B cell (primary cell): ENCODE measurements around the gene LAIR1. TPM values are rescaled to one million over a fixed set of nuclear protein-coding genes. Genes with fewer than 3 reads are reported as not detected.
A peak's percentile ranks its signal among the peaks of the same experiment; 100 is the strongest.
"Not testable (repeated sequence)": the region's sequence is repeated elsewhere in the genome, so short reads cannot be mapped to it uniquely, and the experiment has no call there.

Source experiments
- ATAC-seq: fragments of 200-7000 bp; cut with Tn5 transposase; one replicate; pipeline ENCODE4 v1.10.0; 2021; ENCODE audit warnings: low read depth, mild to moderate bottlenecking, moderate number of reproducible peaks, moderate library complexity
- CTCF ChIA-PET: fragments of 350-600 bp; sonication (Branson Sonifier 250); formaldehyde crosslinking; loops from one replicate; lab custom pipeline; 2021; ENCODE audit warnings: antibody characterized with exemption, inconsistent platforms; lab: Charles Lee
- POLR2A ChIA-PET: fragments of 350-600 bp; sonication (Branson Sonifier 250); formaldehyde crosslinking; loops from one replicate; lab custom pipeline; 2021; ENCODE audit warnings: antibody characterized with exemption; lab: Charles Lee
- DNase-seq: peaks from one replicate; pipeline ENCODE4 v3.0.0; 2013
- H2AFZ ChIP-seq: 2 replicates; pipeline ENCODE4 v1.6.1; 2012; ENCODE audit warnings: mild to moderate bottlenecking, low read depth, low read length; ENCODE audit not compliant: insufficient read depth, poor library complexity, severe bottlenecking
- H3K27ac ChIP-seq, 2 donors: 1 replicate in 1 of 2; 2 replicates in 1 of 2; pipeline ENCODE4 v1.5.1; 2012 to 2013; ENCODE audit warnings: low read length in 2 of 2, mild to moderate bottlenecking in 2 of 2, moderate library complexity in 1 of 2
- H3K27me3 ChIP-seq, 4 experiments: fragments of 200-600 bp in 1 of 4; sonication (generic) in 1 of 4; replicated peaks in 1 of 4; 1 replicate in 2 of 4; 2 replicates in 2 of 4; pipeline versions ENCODE4 v1.6.1 to v1.7.0; 2013 to 2016; ENCODE audit warnings: low read length in 3 of 4, mild to moderate bottlenecking in 2 of 4, mixed read lengths in 1 of 4, moderate library complexity in 1 of 4; ENCODE audit not compliant: insufficient read depth in 4 of 4, control insufficient read depth in 3 of 4; ENCODE audit errors: control extremely low read depth in 1 of 4
- H3K36me3 ChIP-seq, 2 experiments: replicated peaks in 1 of 2; 1 replicate in 1 of 2; 2 replicates in 1 of 2; pipeline versions ENCODE4 v1.6.1 to v1.7.1; 2013; ENCODE audit warnings: low read length in 1 of 2; ENCODE audit not compliant: insufficient read depth in 2 of 2, control insufficient read depth in 1 of 2; ENCODE audit errors: control extremely low read depth in 1 of 2, extremely low read depth in 1 of 2
- H3K4me1 ChIP-seq, 2 donors: fragments of 200-600 bp in 1 of 2; sonication (generic) in 1 of 2; 1 replicate in 1 of 2; 2 replicates in 1 of 2; pipeline versions ENCODE4 v1.5.1 to v1.6.1; 2013 to 2017; ENCODE audit warnings: low read length in 2 of 2; ENCODE audit not compliant: control insufficient read depth in 2 of 2, insufficient read depth in 2 of 2
- H3K4me2 ChIP-seq: replicated peaks from 2 replicates; pipeline ENCODE3; 2012; ENCODE audit warnings: mild to moderate bottlenecking, low read depth, low read length; ENCODE audit not compliant: poor library complexity, severe bottlenecking
- H3K4me3 ChIP-seq, 5 experiments: fragments of 200-600 bp in 1 of 5; sonication (generic) in 1 of 5; 1 replicate in 3 of 5; 2 replicates in 2 of 5; pipeline versions ENCODE4 v1.5.1 to v1.7.0; 2011 to 2016; ENCODE audit warnings: low read length in 4 of 5, mild to moderate bottlenecking in 4 of 5, low read depth in 2 of 5, control low read depth in 1 of 5, moderate library complexity in 1 of 5; ENCODE audit not compliant: insufficient read depth in 1 of 5; ENCODE audit errors: control extremely low read depth in 1 of 5, extremely low read depth in 1 of 5
- H3K79me2 ChIP-seq: fragments of 200-600 bp; sonication (generic); one replicate; pipeline ENCODE4 v1.6.0; 2016; ENCODE audit warnings: low read length; ENCODE audit not compliant: control insufficient read depth, insufficient read depth
- H3K9ac ChIP-seq: fragments of 200-600 bp; sonication (generic); 2 replicates; pipeline ENCODE4 v1.6.1; 2017; ENCODE audit warnings: mild to moderate bottlenecking, low read length, moderate library complexity
- H3K9me3 ChIP-seq, 3 donors: one replicate each; pipeline versions ENCODE4 v1.6.1 to v1.7.1; 2013; ENCODE audit warnings: low read length in 2 of 3; ENCODE audit not compliant: control insufficient read depth in 2 of 3, insufficient read depth in 1 of 3; ENCODE audit errors: control extremely low read depth in 1 of 3
- H4K20me1 ChIP-seq: 2 replicates; pipeline ENCODE4 v1.6.0; 2012; ENCODE audit warnings: mild to moderate bottlenecking, low read length; ENCODE audit not compliant: insufficient read depth, control insufficient read depth, poor library complexity, severe bottlenecking
- H3K27ac Mint-ChIP-seq: one replicate; pipeline ENCODE4 v1.8.0; 2021; ENCODE audit warnings: mixed read lengths
- H3K27me3 Mint-ChIP-seq: one replicate; pipeline ENCODE4 v1.8.0; 2021; ENCODE audit warnings: mixed read lengths
- H3K4me1 Mint-ChIP-seq: one replicate; pipeline ENCODE4 v1.8.0; 2021; ENCODE audit warnings: mixed read lengths
- H3K4me3 Mint-ChIP-seq: one replicate; pipeline ENCODE4 v1.8.0; 2021; ENCODE audit warnings: mixed read lengths
- H3K9me3 Mint-ChIP-seq: one replicate; pipeline ENCODE4 v1.8.0; 2022; ENCODE audit warnings: mixed read lengths; ENCODE audit not compliant: insufficient read depth
- WGBS: methylation state at CpG from one replicate; pipeline ENCODE4 v1.1.5; 2013; ENCODE audit warnings: missing lambda C conversion rate; ENCODE audit not compliant: insufficient coverage; 5-methylcytosine and 5-hydroxymethylcytosine counted together
- intact Hi-C: fragments of 100-400 bp; cut with micrococcal nuclease; formaldehyde crosslinking; loops from one replicate; pipeline ENCODE4 v1.10.0; 2022
- polyA plus RNA-seq: library from polyadenylated mRNA; depleted of rRNA; stranded (reverse); fragments of >200 nt; gene quantifications from 2 replicates; pipeline ENCODE4 v1.2.3, GENCODE V29; 2012
- total RNA-seq, 2 donors: library from RNA; stranded (reverse); fragments of 120-200 nt in 1 of 2; gene quantifications; 1 replicate in 1 of 2; 2 replicates in 1 of 2; pipeline versions ENCODE4 v1.2.3 to v1.2.4, GENCODE V29; 2013 to 2022

LAIR1 gene
- total and polyA plus RNA-seq, 2 donors (not counting 1 experiment from before 2014, with no cell fraction given), result 41.5 to 173 TPM

GRCh38 chr19:54365798-54366197 is 1.1 kb upstream of the LAIR1 start:
- Histone ChIP-seq H3K4me2 (peak overlapping the region; percentile 78), H3K79me2 (peaks cover 71% of the 10 kb centered on the region), H3K4me1 (peaks cover 55 to 74% of the 10 kb centered on the region in 2 donors), H3K27ac (peak overlapping the region in 1 of 2 donors; percentile 74), H3K4me3 (peak overlapping the region in 1 of 5 experiments; percentile 19)
- ATAC-seq, H4K20me1 ChIP-seq, H3K27me3 Mint-ChIP-seq, DNase-seq, H3K9me3 Mint-ChIP-seq, H2AFZ ChIP-seq, H3K9ac ChIP-seq, H3K36me3 ChIP-seq, H3K9me3 ChIP-seq, H3K27me3 ChIP-seq: not testable (repeated sequence)
- H3K4me3 Mint-ChIP-seq, result peak overlapping the region; percentile 63
- ChIA-PET CTCF (interaction anchor here (0.7 to 2.6 kb wide), 5 partner anchors 11 to 83 kb away, joined by 3 to 28 read pairs (median 3); no protein-coding TSS in a partner anchor), POLR2A (interaction anchor here (1.9 kb wide), 1 partner anchor 22 kb away, joined by 12 read pairs; no protein-coding TSS in a partner anchor)
- peaks cover 83% of the 10 kb centered on the region for H3K4me1 Mint-ChIP-seq
- intact Hi-C loops, result loop anchor here (1.0 kb wide), 1 partner anchor 13 kb away; no protein-coding TSS in a partner anchor
- H3K27ac Mint-ChIP-seq, result peak overlapping the region; percentile 70
- 82% methylated on average over 6 of the region's 13 CpGs for WGBS

- CTCF ChIA-PET, result interaction anchor here (1.4 to 1.5 kb wide), 2 partner anchors 27 to 29 kb away, joined by 6 to 7 read pairs; no protein-coding TSS in a partner anchor
- DNase-seq, result not testable (repeated sequence)
Measured at GRCh38 chr19:54361680-54362422, 2.9 kb downstream of the LAIR1 start.

More at GRCh38 chr19:54361680-54362422, 2.9 kb downstream of the LAIR1 start:
- H3K4me3 Mint-ChIP-seq, result peak overlapping the region; percentile 82
- H3K4me2 ChIP-seq, result peak overlapping the region; percentile 66
- H3K27me3 Mint-ChIP-seq, H4K20me1 ChIP-seq, H3K9me3 ChIP-seq, intact Hi-C loops, H3K9me3 Mint-ChIP-seq, H3K27me3 ChIP-seq, POLR2A ChIA-PET, H2AFZ ChIP-seq: not testable (repeated sequence)
- peak overlapping the region; percentile 51 for H3K9ac ChIP-seq
- peaks cover 43 to 60% of the 10 kb centered on the region in 2 donors for H3K4me1 ChIP-seq
- peak overlapping the region; percentile 25 to 78 (median 65) for H3K4me3 ChIP-seq
- 0% methylated on average over 1 of the region's 10 CpGs for WGBS
- peaks cover 61% of the 10 kb centered on the region for H3K4me1 Mint-ChIP-seq
- H3K79me2 ChIP-seq, result peaks cover 64% of the 10 kb centered on the region
- peak; percentile 46 for ATAC-seq
- peak overlapping the region; percentile 42 to 74 for H3K27ac ChIP-seq
- H3K36me3 ChIP-seq, result peaks cover 0 to 17% of the 10 kb centered on the region in 2 experiments
- peak overlapping the region; percentile 91 for H3K27ac Mint-ChIP-seq
